ENCODE measurements around the gene WHRN.

GRCh38 chr9:114410910-114411309, 94.4 kb downstream of the WHRN start:
- TF ChIP-seq CTCF (IDR thresholded peaks at IDR 0.05; ENCODE audit: insufficient read depth, low read length) (no peak), SPI1 (IDR thresholded peaks at IDR 0.05; ENCODE audit: borderline replicate concordance, low read depth) (no peak)
